Naive thymus-derived CD4-positive, alpha-beta T cell (primary cell): ENCODE data around the gene USP43. TPM values are rescaled to one million over a fixed set of nuclear protein-coding genes. Genes with fewer than 3 reads are reported as not detected.
"Not testable (repeated sequence)": the region's sequence is repeated elsewhere in the genome, so short reads cannot be mapped to it uniquely, and the experiment has no call there.

Experiments
- ATAC-seq: fragments of 150-1000 bp; cut with Tn5 transposase; 2 replicates; pipeline ENCODE4 v1.10.0; 2021; ENCODE audit warnings: mild to moderate bottlenecking, moderate library complexity
- CTCF ChIA-PET: fragments of 350-600 bp; sonication (Branson Sonifier 250); formaldehyde crosslinking; loops from one replicate; lab custom pipeline; 2021; ENCODE audit warnings: antibody characterized with exemption; lab: Charles Lee
- POLR2A ChIA-PET: fragments of 350-600 bp; sonication (Branson Sonifier 250); formaldehyde crosslinking; loops from one replicate; lab custom pipeline; 2021; ENCODE audit warnings: antibody characterized with exemption, inconsistent platforms; lab: Charles Lee
- DNase-seq, 9 donors: peaks; one replicate each; pipeline versions ENCODE4 v3.0.0 to v3.0.0-alpha.2; 2020 to 2022; ENCODE audit warnings: mixed read lengths in 1 of 9
- H3K27ac ChIP-seq: one replicate; pipeline ENCODE4 v1.7.0; 2013; ENCODE audit warnings: mild to moderate bottlenecking, low read depth, low read length, moderate library complexity
- H3K27me3 ChIP-seq, 2 donors: one replicate each; pipeline ENCODE4 v1.7.0; 2013; ENCODE audit warnings: low read length in 2 of 2, mild to moderate bottlenecking in 2 of 2, moderate library complexity in 2 of 2; ENCODE audit not compliant: control insufficient read depth in 2 of 2, insufficient read depth in 2 of 2
- H3K36me3 ChIP-seq, 3 experiments: 1 replicate in 2 of 3; 2 replicates in 1 of 3; pipeline ENCODE4 v1.7.0; 2013; ENCODE audit warnings: low read length in 3 of 3, mild to moderate bottlenecking in 3 of 3, moderate library complexity in 1 of 3; ENCODE audit not compliant: insufficient read depth in 3 of 3, control insufficient read depth in 2 of 3
- H3K4me1 ChIP-seq, 2 donors: one replicate each; pipeline ENCODE4 v1.7.0; 2013; ENCODE audit warnings: low read length in 2 of 2, mild to moderate bottlenecking in 2 of 2, moderate library complexity in 1 of 2; ENCODE audit not compliant: control insufficient read depth in 2 of 2, insufficient read depth in 2 of 2
- H3K4me3 ChIP-seq: 2 replicates; pipeline ENCODE4 v1.7.0; 2013; ENCODE audit warnings: mild to moderate bottlenecking, low read length
- H3K9me3 ChIP-seq, 3 experiments: 1 replicate in 2 of 3; 2 replicates in 1 of 3; pipeline ENCODE4 v1.7.0; 2013; ENCODE audit warnings: low read length in 3 of 3; ENCODE audit not compliant: control insufficient read depth in 2 of 3
- H3K27ac Mint-ChIP-seq, 9 donors: one replicate each; pipeline ENCODE4 v1.8.0; 2020 to 2022; ENCODE audit warnings: mixed read lengths in 9 of 9, mild to moderate bottlenecking in 8 of 9, moderate library complexity in 5 of 9, inconsistent platforms in 2 of 9
- H3K27me3 Mint-ChIP-seq, 5 donors: one replicate each; pipeline ENCODE4 v1.8.0; 2021 to 2022; ENCODE audit warnings: mixed read lengths in 5 of 5, mild to moderate bottlenecking in 1 of 5
- H3K36me3 Mint-ChIP-seq, 5 donors: one replicate each; pipeline ENCODE4 v1.8.0; 2020 to 2022; ENCODE audit warnings: mixed read lengths in 5 of 5, mild to moderate bottlenecking in 3 of 5, inconsistent platforms in 1 of 5
- H3K4me1 Mint-ChIP-seq, 7 donors: one replicate each; pipeline ENCODE4 v1.8.0; 2020 to 2022; ENCODE audit warnings: mixed read lengths in 7 of 7, mild to moderate bottlenecking in 3 of 7, inconsistent platforms in 1 of 7
- H3K4me3 Mint-ChIP-seq, 10 donors: one replicate each; pipeline ENCODE4 v1.8.0; 2020 to 2022; ENCODE audit warnings: mild to moderate bottlenecking in 10 of 10, mixed read lengths in 10 of 10, moderate library complexity in 6 of 10, inconsistent platforms in 2 of 10
- H3K9me3 Mint-ChIP-seq, 11 donors: one replicate each; pipeline ENCODE4 v1.8.0; 2020 to 2022; ENCODE audit warnings: mixed read lengths in 11 of 11, mild to moderate bottlenecking in 4 of 11, inconsistent platforms in 1 of 11, moderate library complexity in 1 of 11
- intact Hi-C, 2 donors: fragments of 100-400 bp; cut with micrococcal nuclease; formaldehyde crosslinking; loops; one replicate each; pipeline ENCODE4 v1.15.1; 2023
- polyA plus RNA-seq, 2 donors: library from polyadenylated mRNA; unstranded; fragments of 300-500 nt; fragmentation: Illumina TruSeq; gene quantifications; one replicate each; pipeline ENCODE4 v1.2.3, GENCODE V29; 2021
- total RNA-seq, 6 experiments: library from RNA in 5 of 6; stranded (reverse) in 5 of 6; gene quantifications; 1 replicate in 5 of 6; 2 replicates in 1 of 6; pipeline ENCODE4 v1.2.3 and lab custom pipeline; 2021 to 2026

USP43 gene
- total and polyA plus RNA-seq, 7 experiments from 2014 or later: 0.27 to 1.0 TPM; not detected in 5

GRCh38 chr17:9636501-9636900 is 8.8 kb upstream of the USP43 start:
- Histone ChIP-seq H3K27me3 (no peaks in the 10 kb centered on the region), H3K4me3 (no peak overlapping the region), H3K36me3 (no peaks in the 10 kb centered on the region), H3K9me3 (no peaks in the 10 kb centered on the region), H3K4me1 (no peaks in the 10 kb centered on the region), H3K27ac (no peak overlapping the region)
- intact Hi-C loops: no loop called here
- DNase-seq: no peak
- Mint-ChIP-seq H3K27ac (no peak overlapping the region), H3K4me1 (no peaks in the 10 kb centered on the region), H3K36me3 (peaks cover 0 to 3% (median 0%) of the 10 kb centered on the region in 5 donors), H3K9me3 (peaks cover 0 to 5% (median 0%) of the 10 kb centered on the region in 11 donors), H3K4me3 (no peak overlapping the region), H3K27me3 (peaks cover under 1 to 40% (median 34%) of the 10 kb centered on the region in 5 donors)
- POLR2A ChIA-PET: no interaction called here
- no peak for ATAC-seq
- CTCF ChIA-PET: no interaction called here

GRCh38 chr17:9640388-9640787 is 4.9 kb upstream of the USP43 start:
- peaks cover 28 to 53% (median 43%) of the 10 kb centered on the region in 5 donors for H3K27me3 Mint-ChIP-seq
- CTCF ChIA-PET, DNase-seq: not testable (repeated sequence)

GRCh38 chr17:9643611-9644010 is 1.7 kb upstream of the USP43 start:
- CTCF ChIA-PET: no interaction called here
- intact Hi-C loops: no loop called here
- no peak overlapping the region for H3K27ac Mint-ChIP-seq

More at GRCh38 chr17:9640388-9640787, 4.9 kb upstream of the USP43 start:
- H3K4me3 Mint-ChIP-seq, H3K36me3 ChIP-seq, ATAC-seq, H3K27ac Mint-ChIP-seq, POLR2A ChIA-PET, intact Hi-C loops, H3K36me3 Mint-ChIP-seq, H3K27ac ChIP-seq, H3K9me3 Mint-ChIP-seq, H3K9me3 ChIP-seq, H3K27me3 ChIP-seq, H3K4me3 ChIP-seq, H3K4me1 ChIP-seq: not testable (repeated sequence)
- peaks cover 0 to 13% (median 7%) of the 10 kb centered on the region in 7 donors for H3K4me1 Mint-ChIP-seq

GRCh38 chr17:9645851-9646545 is 681 bp downstream of the USP43 start:
- peak; percentile 54 for ATAC-seq
- H3K4me1 Mint-ChIP-seq: peaks cover 0 to 21% (median 15%) of the 10 kb centered on the region in 7 donors
- peaks cover 0 to 5% (median 0%) of the 10 kb centered on the region in 5 donors for H3K36me3 Mint-ChIP-seq
- POLR2A ChIA-PET: interaction anchor here (0.7 kb wide), 1 partner anchor 129 kb away, joined by 3 read pairs; no protein-coding TSS in a partner anchor
- H3K4me1 ChIP-seq: peaks cover 0 to 3% of the 10 kb centered on the region in 2 donors
- peaks cover 51 to 58% (median 56%) of the 10 kb centered on the region in 5 donors for H3K27me3 Mint-ChIP-seq
- no peak overlapping the region for H3K27ac ChIP-seq
- CTCF ChIA-PET: no interaction called here
- no peaks in the 10 kb centered on the region for H3K36me3 ChIP-seq
- DNase-seq: no peak
- intact Hi-C loops: no loop called here
- H3K27ac Mint-ChIP-seq: peak overlapping the region in 1 of 9 donors; percentile 46
- peaks cover 0 to 14% of the 10 kb centered on the region in 2 donors for H3K27me3 ChIP-seq
- peak overlapping the region; percentile 51 to 87 (median 75) for H3K4me3 Mint-ChIP-seq
- no peaks in the 10 kb centered on the region for H3K9me3 ChIP-seq
- peaks cover 0 to 4% (median 0%) of the 10 kb centered on the region in 11 donors for H3K9me3 Mint-ChIP-seq
- no peak overlapping the region for H3K4me3 ChIP-seq

More at GRCh38 chr17:9643611-9644010, 1.7 kb upstream of the USP43 start:
- no peaks in the 10 kb centered on the region for H3K9me3 ChIP-seq
- H3K36me3 ChIP-seq: no peaks in the 10 kb centered on the region
- Mint-ChIP-seq H3K4me3 (peak overlapping the region in 6 of 10 donors; percentile 9 to 75 (median 52)), H3K4me1 (peaks cover 0 to 21% (median 15%) of the 10 kb centered on the region in 7 donors), H3K27me3 (peaks cover 50 to 67% (median 58%) of the 10 kb centered on the region in 5 donors), H3K9me3 (peaks cover 0 to 5% (median 0%) of the 10 kb centered on the region in 11 donors), H3K36me3 (peaks cover 0 to 5% (median 0%) of the 10 kb centered on the region in 5 donors)
- POLR2A ChIA-PET: no interaction called here
- H3K27me3 ChIP-seq: peaks cover 0 to 14% of the 10 kb centered on the region in 2 donors
- H3K4me3 ChIP-seq: no peak overlapping the region
- ATAC-seq (no peak), DNase-seq (no peak)
- H3K27ac ChIP-seq: no peak overlapping the region
- peaks cover 0 to 3% of the 10 kb centered on the region in 2 donors for H3K4me1 ChIP-seq

GRCh38 chr17:9646546-9646885 is 1.2 kb downstream of the USP43 start:
- POLR2A ChIA-PET: interaction anchor here (0.7 kb wide), 1 partner anchor 129 kb away, joined by 3 read pairs; no protein-coding TSS in a partner anchor
- peaks cover 0 to 21% (median 15%) of the 10 kb centered on the region in 7 donors for H3K4me1 Mint-ChIP-seq
- CTCF ChIA-PET: no interaction called here
- H3K36me3 Mint-ChIP-seq: peaks cover 0 to 5% (median 0%) of the 10 kb centered on the region in 5 donors
- H3K36me3 ChIP-seq: no peaks in the 10 kb centered on the region
- H3K9me3 Mint-ChIP-seq: peaks cover 0 to 4% (median 0%) of the 10 kb centered on the region in 11 donors
- DNase-seq (no peak), ATAC-seq (no peak)
- H3K27ac ChIP-seq: no peak overlapping the region
- peaks cover 56 to 61% (median 58%) of the 10 kb centered on the region in 5 donors for H3K27me3 Mint-ChIP-seq
- no peaks in the 10 kb centered on the region for H3K9me3 ChIP-seq
- H3K4me3 ChIP-seq: no peak overlapping the region
- peak overlapping the region; percentile 51 to 87 (median 75) for H3K4me3 Mint-ChIP-seq
- H3K27me3 ChIP-seq: peaks cover 0 to 14% of the 10 kb centered on the region in 2 donors
- intact Hi-C loops: no loop called here
- no peak overlapping the region for H3K27ac Mint-ChIP-seq
- peaks cover 0 to 3% of the 10 kb centered on the region in 2 donors for H3K4me1 ChIP-seq

DNA sequence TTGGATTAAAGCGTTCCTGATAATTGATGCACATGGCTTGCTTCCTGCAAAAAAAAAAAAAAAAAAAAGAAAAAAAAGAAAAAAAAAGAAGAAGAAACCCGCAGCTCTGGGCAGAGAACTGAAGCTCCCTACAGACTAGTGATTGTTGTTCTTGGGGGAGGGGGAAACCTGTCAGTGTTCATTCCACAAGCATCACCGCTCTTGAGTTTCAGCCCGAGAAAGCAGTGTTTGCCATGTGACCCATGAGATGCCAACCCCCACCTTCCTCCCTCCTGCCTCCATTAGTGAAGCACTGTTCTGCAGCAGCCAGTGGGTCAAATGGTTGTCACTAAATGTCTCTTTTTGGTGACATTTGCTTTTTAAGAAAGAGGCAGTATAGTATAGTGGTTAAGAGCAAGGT is 1.7 kb downstream of the USP43 start:
- no peak for DNase-seq
- intact Hi-C loops: no loop called here
- Mint-ChIP-seq H3K27me3 (peaks cover 54 to 61% (median 56%) of the 10 kb centered on the region in 5 donors), H3K4me1 (peaks cover 0 to 21% (median 15%) of the 10 kb centered on the region in 7 donors), H3K9me3 (peaks cover 0 to 4% (median 0%) of the 10 kb centered on the region in 11 donors), H3K4me3 (peak overlapping the region in 4 of 10 donors; percentile 12 to 75 (median 27)), H3K36me3 (peaks cover 0 to 5% (median 0%) of the 10 kb centered on the region in 5 donors), H3K27ac (no peak overlapping the region)
- Histone ChIP-seq H3K36me3 (no peaks in the 10 kb centered on the region), H3K27me3 (peaks cover 0 to 14% of the 10 kb centered on the region in 2 donors), H3K4me1 (peaks cover 0 to 3% of the 10 kb centered on the region in 2 donors), H3K9me3 (no peaks in the 10 kb centered on the region), H3K27ac (no peak overlapping the region), H3K4me3 (no peak overlapping the region)
- ATAC-seq: no peak
- CTCF ChIA-PET: no interaction called here
- POLR2A ChIA-PET: no interaction called here
